ENCODE measurements around the gene GTF2IRD1.
A peak's percentile ranks its signal among the peaks of the same experiment; 100 is the strongest.
"Not testable (repeated sequence)": the region's sequence is repeated elsewhere in the genome, so short reads cannot be mapped to it uniquely, and the experiment has no call there.

Gene GTF2IRD1, protein sequence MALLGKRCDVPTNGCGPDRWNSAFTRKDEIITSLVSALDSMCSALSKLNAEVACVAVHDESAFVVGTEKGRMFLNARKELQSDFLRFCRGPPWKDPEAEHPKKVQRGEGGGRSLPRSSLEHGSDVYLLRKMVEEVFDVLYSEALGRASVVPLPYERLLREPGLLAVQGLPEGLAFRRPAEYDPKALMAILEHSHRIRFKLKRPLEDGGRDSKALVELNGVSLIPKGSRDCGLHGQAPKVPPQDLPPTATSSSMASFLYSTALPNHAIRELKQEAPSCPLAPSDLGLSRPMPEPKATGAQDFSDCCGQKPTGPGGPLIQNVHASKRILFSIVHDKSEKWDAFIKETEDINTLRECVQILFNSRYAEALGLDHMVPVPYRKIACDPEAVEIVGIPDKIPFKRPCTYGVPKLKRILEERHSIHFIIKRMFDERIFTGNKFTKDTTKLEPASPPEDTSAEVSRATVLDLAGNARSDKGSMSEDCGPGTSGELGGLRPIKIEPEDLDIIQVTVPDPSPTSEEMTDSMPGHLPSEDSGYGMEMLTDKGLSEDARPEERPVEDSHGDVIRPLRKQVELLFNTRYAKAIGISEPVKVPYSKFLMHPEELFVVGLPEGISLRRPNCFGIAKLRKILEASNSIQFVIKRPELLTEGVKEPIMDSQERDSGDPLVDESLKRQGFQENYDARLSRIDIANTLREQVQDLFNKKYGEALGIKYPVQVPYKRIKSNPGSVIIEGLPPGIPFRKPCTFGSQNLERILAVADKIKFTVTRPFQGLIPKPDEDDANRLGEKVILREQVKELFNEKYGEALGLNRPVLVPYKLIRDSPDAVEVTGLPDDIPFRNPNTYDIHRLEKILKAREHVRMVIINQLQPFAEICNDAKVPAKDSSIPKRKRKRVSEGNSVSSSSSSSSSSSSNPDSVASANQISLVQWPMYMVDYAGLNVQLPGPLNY

DNA sequence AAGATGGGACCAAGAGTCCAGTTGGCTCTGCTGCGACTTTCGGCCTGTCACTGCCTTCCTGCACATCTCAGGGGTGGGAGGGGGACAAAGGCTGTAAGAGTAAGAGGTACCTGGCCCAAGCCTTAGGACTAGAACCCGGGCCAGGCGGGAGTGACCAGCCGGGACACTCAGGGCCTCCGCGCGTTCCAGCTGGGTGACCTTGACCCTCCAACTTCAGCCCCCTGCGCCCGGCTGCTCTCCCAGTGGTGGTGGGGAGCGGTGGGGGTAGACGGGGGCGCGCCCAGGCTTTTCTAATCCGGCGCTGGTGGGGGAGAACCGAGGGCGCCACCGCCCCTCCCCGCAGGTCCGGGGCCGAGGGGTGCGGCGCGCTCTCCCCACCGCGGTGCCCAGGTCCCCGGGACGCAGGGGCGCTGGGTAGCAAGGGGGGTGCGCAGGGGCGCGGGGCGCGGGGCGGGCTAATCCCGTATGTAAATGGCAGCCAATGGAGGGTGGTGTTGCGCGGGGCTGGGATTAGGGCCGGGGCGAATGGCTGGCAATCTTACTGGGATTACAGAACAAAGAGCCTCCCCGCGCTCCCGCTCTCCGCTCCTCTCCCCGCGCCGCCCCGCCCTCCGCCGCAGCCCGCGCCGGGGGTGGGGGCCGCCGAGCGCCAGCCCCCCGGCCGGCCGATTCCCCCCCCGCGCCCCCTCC lies at the start of gene GTF2IRD1:
TSS of gene GTF2IRD1 (plus strand) at position 585 of the 690 bp plus-strand sequence. CDS start 54,175 bp downstream, outside the sequence.
- DNase-seq = peak; percentile 66

DNA sequence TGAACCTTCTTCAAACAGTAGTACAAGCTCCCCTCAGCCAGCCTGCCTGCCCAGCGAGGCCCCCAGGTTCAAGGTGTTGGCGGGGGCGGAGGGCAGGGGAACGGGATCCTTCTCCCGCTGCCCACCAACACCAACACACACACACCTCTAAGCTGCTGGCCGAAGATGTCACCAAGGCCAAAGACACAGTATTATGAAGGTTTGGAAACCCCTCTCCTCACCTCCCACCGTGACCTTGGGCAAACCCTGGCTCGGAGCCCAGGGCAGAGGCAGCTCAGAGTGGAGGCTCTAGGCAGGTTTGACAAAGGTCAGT lies 49.4 kb upstream of the GTF2IRD1 start:
- DNase-seq = no peak

DNA sequence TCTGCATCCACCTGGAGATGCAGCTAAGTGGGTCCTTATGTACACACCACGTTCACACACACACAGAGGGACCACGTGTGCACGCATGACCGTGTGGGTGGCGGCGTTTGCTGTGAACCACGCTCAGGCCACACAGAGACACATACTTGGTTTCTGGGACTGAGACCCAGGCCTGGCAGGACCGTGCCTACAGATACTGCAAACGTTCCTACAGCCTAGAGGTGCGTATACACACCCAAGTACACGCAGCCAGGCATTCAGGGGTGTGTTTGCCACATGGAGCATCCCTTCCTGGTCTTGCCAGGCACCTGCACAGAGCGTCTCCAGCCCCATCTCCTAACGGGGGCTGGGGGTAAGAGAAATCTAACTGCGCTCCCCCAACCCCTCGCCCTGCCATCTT lies 49.0 kb upstream of the GTF2IRD1 start:
- no peak for DNase-seq

DNA sequence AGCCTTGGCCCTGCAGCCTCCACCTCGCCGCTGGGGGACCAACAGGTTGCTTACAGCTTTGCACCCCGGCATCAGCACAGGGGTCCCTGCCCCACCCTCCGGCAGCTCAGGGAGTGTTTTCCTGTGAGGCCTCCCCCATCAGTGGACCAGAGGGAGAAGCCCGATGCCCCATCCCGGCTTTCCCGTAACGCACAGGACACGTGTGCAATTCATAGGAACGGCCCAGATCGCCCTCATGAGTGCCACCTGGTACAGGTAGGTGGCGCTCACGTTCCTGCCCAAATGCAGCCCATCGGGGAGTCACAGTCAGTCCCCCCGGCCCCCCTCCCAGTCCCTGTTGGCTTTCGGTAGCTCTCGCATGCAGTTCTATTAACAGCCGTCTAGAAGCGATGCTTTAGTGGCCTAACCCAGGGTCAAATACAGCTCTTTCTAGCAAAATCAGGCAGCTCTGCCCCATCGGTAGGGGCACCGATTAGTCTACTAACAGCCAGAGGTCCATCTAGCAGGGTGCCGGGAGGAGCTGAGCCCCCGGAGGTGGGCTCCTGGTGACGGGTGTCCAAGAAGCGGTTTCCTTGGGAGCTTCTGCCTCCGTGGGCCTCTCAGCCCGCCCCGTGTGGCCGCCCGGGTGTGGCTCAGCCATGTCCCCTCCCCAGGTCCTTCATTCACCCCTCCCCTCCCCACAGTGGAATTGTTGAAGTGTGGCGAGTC lies 48.4 kb upstream of the GTF2IRD1 start:
- DNase-seq = peak; percentile 29

DNA sequence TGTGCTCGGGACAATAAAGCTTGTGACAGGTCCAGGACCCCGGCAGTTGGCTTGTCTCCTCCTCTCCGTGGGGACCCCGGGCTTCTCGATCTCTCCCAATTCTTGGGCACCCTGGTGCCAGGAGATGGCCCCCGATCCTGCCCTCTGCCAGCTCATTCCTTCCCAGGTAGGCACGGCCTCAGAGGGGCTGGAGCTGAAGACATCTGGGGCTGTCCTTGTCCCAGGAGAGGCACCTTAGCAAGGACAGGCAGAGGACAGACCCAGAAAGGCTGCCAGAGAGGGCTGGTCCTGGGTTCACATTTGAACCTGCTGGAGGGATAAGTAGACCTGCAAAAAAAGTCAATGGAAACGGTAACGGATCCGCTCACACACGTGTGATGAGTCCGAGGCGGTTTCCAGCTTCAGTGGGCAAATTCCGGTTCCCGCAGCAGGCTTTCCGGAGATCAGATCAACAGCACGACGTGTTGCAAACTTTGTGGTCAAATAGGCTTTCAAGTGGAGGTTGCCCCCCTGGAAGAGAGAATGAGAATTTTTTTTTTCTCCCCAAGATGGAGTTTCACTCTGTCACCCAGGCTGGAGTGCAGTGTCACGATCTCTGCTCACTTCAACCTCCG lies 47.7 kb upstream of the GTF2IRD1 start:
- DNase-seq = no peak

DNA sequence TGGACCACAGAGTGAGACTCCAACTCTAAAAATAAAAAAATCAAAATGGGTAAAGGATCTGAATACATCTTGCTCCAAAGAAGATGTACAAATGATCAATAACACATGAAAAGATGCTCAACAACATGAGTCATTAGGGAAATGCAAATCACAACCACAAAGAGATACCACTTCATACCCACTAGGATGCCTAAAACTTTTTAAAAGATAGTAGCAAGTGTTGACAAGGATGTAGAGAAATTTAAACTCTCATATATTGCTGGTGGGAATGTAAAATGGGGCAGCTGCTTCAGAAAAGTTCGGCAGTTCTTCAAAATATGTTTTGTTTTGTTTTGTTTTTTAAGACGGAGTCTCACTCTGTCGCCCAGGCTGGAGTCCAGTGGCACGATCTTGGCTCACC lies 45.7 kb upstream of the GTF2IRD1 start:
- no peak for DNase-seq

DNA sequence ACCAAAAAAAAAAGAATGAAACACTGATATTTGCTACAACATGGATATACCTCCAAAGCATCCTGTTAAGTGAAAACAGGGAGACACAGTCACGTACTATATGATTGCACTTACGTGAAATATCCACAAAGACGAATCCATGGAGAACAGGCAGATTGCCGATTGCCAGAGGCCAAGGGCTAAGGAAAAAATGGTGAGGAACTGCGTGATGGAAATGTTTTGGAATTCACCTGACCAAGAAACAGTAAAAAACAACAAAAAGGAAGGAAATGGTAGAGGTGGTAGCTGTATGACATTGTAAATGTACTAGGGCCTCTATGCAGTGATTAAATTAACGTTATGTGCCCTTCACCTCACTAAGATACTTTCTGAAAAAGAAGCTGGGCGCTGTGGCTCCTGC lies 44.1 kb upstream of the GTF2IRD1 start:
- DNase-seq = no peak

DNA sequence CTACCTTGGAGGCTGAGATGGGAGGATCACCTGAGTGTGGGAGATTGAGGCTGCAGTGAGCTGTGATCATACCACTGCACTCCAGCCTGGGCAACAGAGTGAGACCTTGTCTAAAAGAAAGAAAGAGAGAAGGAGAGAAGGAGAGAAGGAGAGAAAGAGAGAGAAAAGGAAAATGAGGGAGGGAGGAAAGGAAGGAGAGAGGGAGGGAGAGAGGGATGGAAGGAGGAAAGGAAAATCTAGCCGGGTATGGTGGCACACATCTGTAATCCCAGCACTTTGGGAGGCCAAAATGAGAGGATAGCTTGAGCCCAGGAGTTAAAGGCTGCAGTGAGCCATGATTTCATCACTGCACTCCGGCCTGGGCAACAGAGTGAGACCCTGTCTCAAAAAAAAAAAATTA lies 42.9 kb upstream of the GTF2IRD1 start:
- no peak for DNase-seq

DNA sequence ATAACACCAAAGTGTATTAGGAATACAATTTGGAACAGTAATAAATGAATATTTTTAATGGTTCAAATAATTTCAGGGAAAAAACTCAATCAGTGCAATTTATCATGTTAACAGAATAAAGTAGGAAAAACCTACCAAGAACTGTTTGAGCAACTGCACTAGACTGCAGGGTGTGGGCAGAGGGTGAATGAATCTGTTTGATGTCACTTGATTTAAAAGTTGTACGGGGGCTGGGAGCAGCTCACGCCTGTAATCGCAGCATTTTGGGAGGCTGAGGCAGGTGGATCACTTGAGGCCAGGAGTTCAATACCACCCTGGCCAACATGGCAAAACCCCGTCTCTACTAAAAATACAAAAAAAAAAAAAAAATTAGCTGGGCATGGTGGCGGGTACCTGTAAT lies 42.1 kb upstream of the GTF2IRD1 start:
- not testable (repeated sequence) for DNase-seq

DNA sequence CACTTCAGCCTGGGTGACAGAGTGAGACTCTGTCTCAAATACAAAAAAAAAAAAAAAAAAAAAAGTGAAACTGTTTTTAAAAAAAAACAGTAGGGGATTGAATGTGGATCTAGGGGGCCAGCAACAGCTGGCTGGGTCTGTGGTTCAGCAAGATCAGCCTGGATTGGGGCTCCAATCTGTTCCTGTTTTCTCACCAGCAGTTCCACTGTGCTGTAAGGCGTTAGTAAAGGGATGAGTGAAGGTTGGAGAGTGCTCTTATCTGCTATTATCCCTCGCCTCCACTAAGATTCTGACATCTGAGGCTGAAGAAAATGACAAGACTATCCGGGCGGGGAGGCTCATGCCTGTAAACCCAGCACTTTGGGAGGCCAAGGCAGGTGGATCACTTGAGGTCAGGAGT lies 41.6 kb upstream of the GTF2IRD1 start:
- DNase-seq = no peak

DNA sequence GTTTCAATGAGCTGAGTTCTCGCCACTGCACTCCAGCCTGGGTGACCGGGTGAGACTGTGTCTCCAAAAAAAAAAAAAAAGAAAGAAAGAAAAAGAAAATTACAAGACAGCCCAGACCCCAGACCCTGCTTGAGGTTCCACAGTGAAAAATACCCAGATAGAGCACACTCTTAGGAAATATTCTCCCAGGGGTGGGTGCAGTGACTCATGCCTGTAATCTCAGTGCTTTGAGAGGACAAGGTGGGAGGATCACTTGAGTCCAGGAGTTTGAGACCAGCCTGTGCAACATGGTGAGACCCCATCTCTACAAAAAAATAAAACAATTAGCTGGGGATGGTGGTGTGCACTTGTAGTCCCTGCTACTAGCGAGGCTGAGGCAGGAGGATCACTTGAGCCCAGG lies 41.1 kb upstream of the GTF2IRD1 start:
- no peak for DNase-seq

DNA sequence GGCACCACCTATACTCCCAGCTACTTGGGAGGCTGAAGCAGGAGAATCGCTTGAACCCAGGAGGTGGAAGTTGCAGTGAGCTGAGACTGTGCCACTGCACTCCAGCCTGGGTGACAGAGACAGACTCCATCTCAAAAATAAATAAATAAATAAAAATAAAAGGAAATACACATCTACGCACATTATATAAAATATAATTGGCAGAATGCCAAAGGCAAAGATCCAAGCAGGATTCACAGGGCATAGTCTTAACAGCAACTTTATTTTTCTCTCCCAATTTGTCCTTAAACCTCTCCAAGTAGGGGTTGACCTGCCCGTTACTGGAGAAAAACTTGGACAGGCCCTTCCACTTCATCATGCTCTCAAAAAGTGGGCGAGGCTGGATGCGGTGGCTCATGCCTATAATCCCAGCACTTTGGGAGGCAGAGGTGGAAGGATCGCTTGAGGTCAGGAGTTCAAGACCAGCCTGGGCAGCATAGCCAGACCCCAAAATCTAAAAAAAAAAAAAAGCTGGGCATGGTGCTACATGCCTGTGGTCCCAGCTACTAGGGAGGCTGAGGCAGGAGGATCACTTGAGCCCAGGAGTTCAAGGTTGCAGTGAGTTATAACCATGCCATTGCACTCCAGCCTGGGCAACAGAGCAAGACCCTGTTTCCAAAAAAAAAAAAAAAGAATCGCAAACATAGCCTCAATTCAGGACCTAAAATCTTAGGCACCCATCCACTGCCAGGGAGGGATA lies 38.9 kb upstream of the GTF2IRD1 start:
- DNase-seq = not testable (repeated sequence)

DNA sequence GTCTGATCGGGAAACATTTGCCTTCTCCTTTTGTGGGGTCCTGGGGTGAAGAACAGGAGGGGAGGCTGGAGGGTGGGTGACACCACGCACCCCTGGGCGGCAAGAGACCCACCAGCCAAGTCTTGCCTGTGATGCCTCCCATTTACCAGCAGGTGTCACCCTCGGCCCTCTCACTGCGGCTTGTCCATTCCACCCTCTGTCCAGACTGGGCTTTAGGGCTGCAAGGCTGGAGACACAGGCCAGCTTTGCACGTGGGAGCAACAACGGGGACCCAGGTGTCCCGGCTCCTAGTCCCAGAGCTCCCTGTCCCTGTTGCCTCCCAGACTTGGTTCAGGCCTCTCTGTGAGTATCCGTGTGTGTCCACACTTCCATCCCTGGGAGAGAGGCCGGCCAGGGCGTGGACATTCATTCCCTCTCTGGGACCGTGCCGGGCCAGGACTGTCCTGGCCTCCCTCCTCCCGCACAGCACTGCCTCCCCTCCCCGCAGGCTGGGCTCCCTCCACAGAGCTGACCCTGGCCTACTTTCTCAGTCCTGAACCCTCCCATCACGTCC lies 36.2 kb upstream of the GTF2IRD1 start:
- peak; percentile 42 for DNase-seq

DNA sequence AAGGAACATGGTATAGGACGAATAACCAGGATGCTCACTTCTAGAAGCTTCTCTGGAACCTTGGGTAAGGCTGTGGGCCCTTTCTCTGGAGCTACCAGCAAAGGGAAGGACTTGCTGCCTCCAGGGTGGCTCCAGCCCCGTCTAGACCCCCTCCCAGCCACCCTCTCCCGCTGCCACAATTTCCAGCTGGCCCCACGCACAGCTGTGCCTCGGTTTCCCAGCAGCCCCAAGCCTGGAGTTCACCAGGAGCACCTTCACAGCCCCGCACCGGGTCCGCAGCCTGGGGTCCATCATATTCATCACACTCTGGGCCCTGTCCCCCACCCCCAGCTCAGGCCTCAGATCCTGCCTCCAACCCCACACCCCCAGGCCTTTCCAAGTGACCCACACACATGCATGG lies 35.6 kb upstream of the GTF2IRD1 start:
- DNase-seq = no peak

DNA sequence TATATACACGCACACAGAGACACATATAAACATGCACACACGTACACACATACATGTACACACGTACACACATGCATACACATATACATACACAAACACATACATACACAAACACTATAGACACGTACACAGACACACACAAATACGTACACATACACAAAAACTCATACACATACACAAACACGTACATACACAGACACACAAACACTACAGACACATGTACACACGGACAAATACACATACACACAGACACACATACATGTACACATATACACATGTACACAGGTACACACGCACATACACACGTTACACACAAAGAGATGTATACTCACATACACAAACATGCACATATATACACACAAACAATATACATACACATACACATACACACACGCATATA lies 35.2 kb upstream of the GTF2IRD1 start:
- no peak for DNase-seq

DNA sequence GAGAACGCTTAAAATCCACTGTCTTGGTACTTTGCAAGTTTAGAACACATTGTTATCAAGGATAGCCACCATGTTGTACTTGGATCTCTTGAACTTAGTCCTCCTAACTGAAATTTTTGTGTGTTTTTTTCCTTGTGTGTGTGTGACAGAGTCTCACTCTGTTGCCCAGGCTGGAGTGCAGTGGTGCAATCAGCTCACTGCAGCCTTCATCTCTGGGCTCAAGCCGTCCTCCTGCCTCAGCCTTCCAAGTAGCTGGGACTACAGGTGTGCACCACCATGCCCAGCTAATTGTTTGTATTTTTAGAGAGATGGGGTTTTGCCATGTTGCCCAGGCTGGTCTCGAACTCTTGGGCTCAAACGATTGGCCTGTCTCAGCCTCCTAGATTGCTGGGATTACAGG lies 34.5 kb upstream of the GTF2IRD1 start:
- not testable (repeated sequence) for DNase-seq

DNA sequence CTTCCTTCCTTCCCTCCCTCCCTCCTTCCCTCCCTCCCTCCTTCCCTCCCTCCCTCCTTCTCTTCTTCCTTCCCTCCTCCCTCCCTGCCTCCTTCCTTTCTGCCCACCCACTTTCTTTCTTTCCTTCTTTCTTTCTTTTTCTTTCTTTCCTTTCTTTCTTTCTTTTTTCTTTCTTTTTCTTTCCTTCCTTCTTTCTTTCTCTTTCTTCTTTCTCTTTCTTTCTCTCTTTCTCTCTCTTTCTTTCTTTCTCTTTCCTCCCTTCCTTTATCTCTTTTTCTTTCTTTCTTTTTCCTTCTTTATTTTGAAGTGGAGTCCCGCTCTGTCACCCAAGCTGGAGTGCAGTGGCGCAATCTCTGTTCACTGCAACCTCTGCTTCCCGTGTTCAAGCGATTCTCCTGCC lies 33.7 kb upstream of the GTF2IRD1 start:
- DNase-seq = no peak

DNA sequence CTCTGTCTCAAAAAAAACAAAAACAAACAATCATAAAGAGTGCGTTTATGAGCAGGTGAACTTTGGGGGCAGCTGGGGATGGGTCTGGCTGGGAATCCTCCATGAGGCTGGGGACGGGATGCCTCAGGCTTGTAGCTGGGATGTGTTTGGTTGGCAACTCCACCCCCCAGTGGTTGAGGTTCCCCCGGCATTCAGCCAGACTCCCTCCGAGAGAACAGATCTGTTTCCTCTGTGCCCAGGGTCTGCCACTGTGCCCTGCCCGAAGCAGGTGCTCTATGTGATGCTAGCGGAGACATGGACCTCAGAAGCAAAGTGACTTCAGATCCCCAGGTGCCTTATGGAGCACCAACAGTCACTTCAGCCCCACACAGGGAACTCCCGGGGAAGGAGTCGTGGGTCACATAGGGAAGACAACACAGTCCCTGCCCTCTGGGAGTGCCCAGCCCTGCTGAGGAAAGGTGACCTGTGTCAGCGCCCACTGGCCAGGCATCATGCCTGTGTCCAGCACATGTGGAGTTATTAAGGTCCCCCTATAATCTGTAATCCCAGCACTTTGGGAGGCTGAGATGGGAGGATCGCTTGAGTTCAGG lies 29.3 kb upstream of the GTF2IRD1 start:
- DNase-seq = no peak

DNA sequence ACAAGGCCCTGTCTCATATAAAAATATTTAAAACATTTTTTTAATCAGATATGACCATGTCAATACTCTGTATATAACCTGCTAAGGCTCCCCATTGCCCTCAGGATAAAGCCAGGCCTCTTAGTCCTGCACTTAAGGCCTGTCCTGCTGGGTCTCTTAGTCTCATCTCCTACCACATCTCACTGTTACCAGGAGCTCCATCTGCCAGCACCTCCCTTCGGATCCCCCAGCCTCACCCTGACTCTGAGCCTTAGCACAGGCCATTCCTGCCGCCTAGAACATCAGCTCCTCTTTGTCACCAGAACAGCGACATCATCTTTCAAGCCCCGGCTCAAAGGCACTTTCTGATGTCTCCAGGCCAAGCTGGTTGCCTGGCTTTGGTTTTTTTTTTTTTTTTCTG lies 25.7 kb upstream of the GTF2IRD1 start:
- no peak for DNase-seq

DNA sequence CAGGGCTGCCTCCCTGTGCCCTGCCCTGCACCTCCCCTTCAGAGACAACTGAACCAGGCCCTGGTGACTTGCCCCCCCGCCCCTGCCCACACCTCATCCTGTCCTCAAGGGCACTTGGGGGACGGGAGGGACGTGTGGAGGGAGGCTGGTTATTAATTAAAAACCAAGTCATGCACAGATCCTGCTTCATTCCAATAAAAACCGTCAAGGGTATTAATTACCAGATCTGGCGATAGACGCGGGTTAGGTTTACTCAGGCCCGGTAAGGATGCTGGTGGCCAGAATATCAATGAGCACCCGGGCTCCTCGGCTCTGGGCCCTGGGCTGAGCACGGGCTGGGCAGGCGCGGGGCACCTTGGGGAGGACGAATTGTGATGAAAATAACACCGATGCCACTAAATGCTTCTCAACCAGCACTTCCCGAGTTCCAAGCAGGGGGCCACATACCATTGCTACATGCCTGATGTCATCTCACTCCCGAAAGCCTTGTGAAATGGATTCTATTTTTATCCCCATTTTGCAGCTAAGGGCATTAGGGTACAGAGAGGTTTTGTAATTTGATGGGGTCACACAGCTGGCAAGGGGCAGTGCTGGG lies 24.5 kb upstream of the GTF2IRD1 start:
- no peak for DNase-seq

All from NCI-H774 (cell line).